ENCODE measurements around the gene ATG7.

The ATG7 gene

DNA sequence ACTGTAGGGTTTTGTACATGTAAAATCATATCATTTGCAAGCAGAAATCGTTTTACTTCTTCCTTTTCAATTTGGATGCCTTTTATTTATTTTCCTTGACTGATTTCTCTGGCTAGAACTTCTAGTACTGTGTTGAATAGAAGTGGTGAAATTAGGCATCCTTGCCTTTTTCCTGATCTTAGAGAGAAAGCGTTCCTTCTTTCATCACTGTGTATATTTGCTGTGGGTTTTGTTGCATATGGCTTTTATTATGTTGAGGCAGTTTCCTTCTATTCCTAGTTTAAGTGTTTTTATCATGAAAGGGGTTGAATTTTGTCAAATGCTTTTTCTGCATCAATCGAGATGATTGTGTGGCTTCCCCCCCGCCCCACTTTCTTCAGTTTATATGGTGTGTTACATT lies 140.9 kb downstream of the ATG7 start:
- in situ Hi-C loops (cut with MboI; ENCODE audit: low pct_unique_long_range_greater_than_20kb, low sequenced_read_pairs, unreplicated experiment): no loop called here
- no peak for TF ChIP-seq CTCF (IDR thresholded peaks at IDR 0.05; ENCODE audit: extremely low read depth, insufficient read depth, missing control alignments)
- DNase-seq (ENCODE audit: low spot score): no peak

DNA sequence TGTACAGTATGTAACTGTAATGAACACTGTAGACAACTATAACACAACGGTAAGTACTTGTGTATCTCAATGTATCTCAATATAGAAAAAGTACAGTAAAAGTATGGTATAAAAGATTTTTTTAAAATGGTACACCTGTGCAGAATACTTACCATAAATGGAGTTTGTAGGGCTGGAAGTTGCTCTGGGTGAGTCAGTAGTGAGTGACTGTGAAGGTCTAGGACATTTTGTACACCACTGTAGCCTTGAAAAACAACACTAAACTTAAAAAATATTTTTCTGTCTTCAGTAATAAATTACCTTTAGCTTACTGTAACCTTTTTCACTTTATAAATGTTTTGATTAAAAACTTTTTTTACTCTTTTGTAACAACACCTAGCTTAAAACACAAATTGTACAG lies 142.9 kb downstream of the ATG7 start:
- TF ChIP-seq CTCF (IDR thresholded peaks at IDR 0.05; ENCODE audit: extremely low read depth, insufficient read depth, missing control alignments): no peak
- in situ Hi-C loops (cut with MboI; ENCODE audit: low pct_unique_long_range_greater_than_20kb, low sequenced_read_pairs, unreplicated experiment): no loop called here

DNA sequence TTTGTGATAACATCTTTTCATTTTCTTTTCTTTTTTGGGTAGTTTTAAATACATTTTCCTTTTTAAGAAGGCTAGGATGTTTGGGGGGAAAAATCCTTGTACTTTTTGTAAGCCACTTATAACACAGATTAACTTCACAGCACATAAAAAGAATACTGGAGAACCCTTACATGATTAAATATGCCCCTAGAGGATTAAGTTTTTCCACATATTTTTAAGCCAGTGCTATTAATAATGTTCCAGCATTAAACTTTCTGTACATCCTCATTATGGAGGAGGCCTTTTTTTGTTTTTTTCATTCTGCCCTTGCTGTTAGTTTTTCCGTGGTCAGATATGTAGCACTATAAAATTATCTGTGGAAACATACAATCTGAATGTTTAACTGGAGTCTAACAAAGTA lies 147.9 kb downstream of the ATG7 start:
- no peak for DNase-seq (ENCODE audit: low spot score)
- no peak for TF ChIP-seq CTCF (IDR thresholded peaks at IDR 0.05; ENCODE audit: extremely low read depth, insufficient read depth, missing control alignments)
- in situ Hi-C loops (cut with MboI; ENCODE audit: low pct_unique_long_range_greater_than_20kb, low sequenced_read_pairs, unreplicated experiment): no loop called here

More for the DNA sequence above, 142.9 kb downstream of the ATG7 start:
- DNase-seq (ENCODE audit: low spot score): no peak

- no peak for TF ChIP-seq CTCF (IDR thresholded peaks at IDR 0.05; ENCODE audit: extremely low read depth, insufficient read depth, missing control alignments)
- in situ Hi-C loops (cut with MboI; ENCODE audit: low pct_unique_long_range_greater_than_20kb, low sequenced_read_pairs, unreplicated experiment): no loop called here
- DNase-seq (ENCODE audit: low spot score): no peak
These were observed 150.1 kb downstream of the ATG7 start for GRCh38 chr3:11422291-11422690.

DNA sequence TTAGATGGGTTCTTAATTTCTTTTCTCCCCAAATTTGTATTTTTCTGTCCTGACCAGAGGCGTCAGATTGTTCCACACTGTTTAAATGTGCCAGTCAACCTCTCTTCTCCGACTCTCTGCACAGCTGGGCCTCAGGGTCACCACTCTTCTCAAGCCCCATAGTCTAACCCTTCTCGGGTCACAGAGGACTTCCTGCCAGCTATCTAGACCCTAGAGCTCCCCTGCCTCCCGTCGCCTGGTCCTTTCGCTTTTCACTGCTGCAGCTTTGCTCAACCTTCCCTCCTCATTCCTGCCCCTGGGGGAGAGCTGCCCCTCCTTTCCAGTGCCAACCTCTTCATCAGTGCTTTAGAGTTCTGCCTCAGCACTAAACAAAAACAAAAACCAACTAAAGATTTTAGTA lies 151.7 kb downstream of the ATG7 start:
- DNase-seq (ENCODE audit: low spot score): no peak
- in situ Hi-C loops (cut with MboI; ENCODE audit: low pct_unique_long_range_greater_than_20kb, low sequenced_read_pairs, unreplicated experiment): no loop called here
- no peak for TF ChIP-seq CTCF (IDR thresholded peaks at IDR 0.05; ENCODE audit: extremely low read depth, insufficient read depth, missing control alignments)

- no peak for DNase-seq (ENCODE audit: low spot score)
- in situ Hi-C loops (cut with MboI; ENCODE audit: low pct_unique_long_range_greater_than_20kb, low sequenced_read_pairs, unreplicated experiment): no loop called here
- TF ChIP-seq CTCF (IDR thresholded peaks at IDR 0.05; ENCODE audit: extremely low read depth, insufficient read depth, missing control alignments): no peak
These were observed 152.1 kb downstream of the ATG7 start for GRCh38 chr3:11424277-11424676.

- in situ Hi-C loops (cut with MboI; ENCODE audit: low pct_unique_long_range_greater_than_20kb, low sequenced_read_pairs, unreplicated experiment): no loop called here
- DNase-seq (ENCODE audit: low spot score): no peak
- no peak for TF ChIP-seq CTCF (IDR thresholded peaks at IDR 0.05; ENCODE audit: extremely low read depth, insufficient read depth, missing control alignments)
These were observed 158.0 kb downstream of the ATG7 start for GRCh38 chr3:11430207-11430606.
